Measurements from ENCODE around the gene CUL2. TPM values are rescaled to one million over a fixed set of nuclear protein-coding genes. Genes with fewer than 3 reads are reported as not detected.

CUL2 gene
- polyA plus RNA-seq, 1 donor = 34.6 TPM

DNA sequence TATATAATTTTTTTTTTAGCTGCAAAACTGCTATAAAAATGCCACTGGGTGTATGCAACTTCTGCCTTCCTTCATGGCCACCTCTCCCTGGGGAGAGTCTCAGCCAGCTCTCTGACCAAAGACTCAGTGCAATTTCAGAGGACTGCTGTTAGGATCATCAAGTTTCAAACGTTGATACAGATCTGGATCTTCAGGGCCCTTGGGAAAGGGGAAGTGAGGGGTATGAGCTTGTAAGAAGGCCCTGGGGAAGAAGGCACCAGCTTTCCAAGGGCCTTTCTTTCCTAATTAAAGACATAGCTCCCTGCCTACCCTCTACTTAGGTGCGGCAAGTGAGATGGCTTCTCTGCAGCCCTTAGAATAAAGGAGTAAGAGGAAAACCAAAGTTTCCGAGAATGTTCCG, 130.4 kb downstream of the CUL2 start:
- WGBS (ENCODE audit: insufficient coverage, low lambda C conversion rate) = no CpG with 5 or more reads among the region's 4 CpGs

DNA sequence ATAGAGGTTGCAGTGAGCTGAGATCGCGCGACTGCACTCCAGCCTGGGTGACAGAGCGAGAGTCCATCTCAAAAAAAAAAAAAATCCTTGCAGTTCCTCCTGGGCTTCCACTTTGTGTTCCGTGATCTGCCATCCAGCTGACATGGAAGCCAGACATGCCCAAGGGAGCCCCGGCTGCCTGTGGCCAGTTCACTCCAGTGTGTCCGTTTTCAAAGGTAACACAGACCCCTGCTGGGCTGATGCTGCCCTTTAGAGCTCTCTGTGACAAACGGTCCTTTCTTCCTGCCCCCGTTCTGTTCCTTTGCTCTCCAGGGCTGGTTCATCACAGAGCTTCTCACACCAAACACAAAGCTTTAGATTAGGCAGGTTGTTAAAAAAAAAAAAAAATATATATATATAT, 130.8 kb downstream of the CUL2 start:
- H3K4me3 ChIP-seq (ENCODE audit: low read length) = no peak overlapping the region
- H3K27me3 ChIP-seq (ENCODE audit: control insufficient read depth, insufficient read depth, low read length) = no peaks in the 10 kb centered on the region
- H3K36me3 ChIP-seq (ENCODE audit: control insufficient read depth, insufficient read depth, low read length) = no peaks in the 10 kb centered on the region
- H3K27ac ChIP-seq (ENCODE audit: low read length) = no peak overlapping the region
- H3K9me3 ChIP-seq (ENCODE audit: control insufficient read depth, low read depth, low read length) = no peaks in the 10 kb centered on the region
- DNase-seq = no peak
- WGBS (ENCODE audit: insufficient coverage, low lambda C conversion rate) = no CpG with 5 or more reads among the region's 9 CpGs
- H3K4me1 ChIP-seq (ENCODE audit: control insufficient read depth, insufficient read depth, low read length) = no peaks in the 10 kb centered on the region

More for the DNA sequence above, 130.4 kb downstream of the CUL2 start:
- H3K27me3 ChIP-seq (ENCODE audit: control insufficient read depth, insufficient read depth, low read length) = no peaks in the 10 kb centered on the region
- no peaks in the 10 kb centered on the region for H3K9me3 ChIP-seq (ENCODE audit: control insufficient read depth, low read depth, low read length)
- H3K4me3 ChIP-seq (ENCODE audit: low read length) = no peak overlapping the region
- H3K36me3 ChIP-seq (ENCODE audit: control insufficient read depth, insufficient read depth, low read length) = no peaks in the 10 kb centered on the region
- no peaks in the 10 kb centered on the region for H3K4me1 ChIP-seq (ENCODE audit: control insufficient read depth, insufficient read depth, low read length)
- no peak for DNase-seq
- no peak overlapping the region for H3K27ac ChIP-seq (ENCODE audit: low read length)

Other genes starting within 250 kb of the CUL2 start
- 24.2 TPM for gene CREM, start 36.5 kb upstream of the CUL2 start, polyA plus RNA-seq
- gene CCNY, start 246.2 kb upstream of the CUL2 start, polyA plus RNA-seq = 55.2 TPM

Data from large intestine (tissue), 3 donors.